H1 (cell line): ENCODE results near the gene PLCH2. TPM values are rescaled to one million over a fixed set of nuclear protein-coding genes. Genes with fewer than 3 reads are reported as not detected.

ENCODE experiments used
- CHD7 ChIP-seq: fragments of 300-600 bp; sonication (generic); IDR thresholded peaks from 2 replicates; pipeline ENCODE4 v1.7.1; 2012; ENCODE audit warnings: low read length, moderate library complexity, mild to moderate bottlenecking, inconsistent platforms; ENCODE audit not compliant: insufficient replicate concordance
- JUN ChIP-seq: IDR thresholded peaks from 2 replicates; pipeline ENCODE4 v1.6.1; 2011; ENCODE audit warnings: low read depth, mild to moderate bottlenecking, improper control_type of control experiment, low read length
- SRF ChIP-seq: IDR thresholded peaks from 2 replicates; pipeline ENCODE4 v1.6.1; 2011; ENCODE audit warnings: mild to moderate bottlenecking, low read depth, low read length, moderate library complexity
- polyA plus RNA-seq, 7 experiments: library from polyadenylated mRNA; depleted of rRNA in 3 of 7; stranded (reverse) in 5 of 7; unstranded in 2 of 7; fragments of >200 nt in 5 of 7; fragments of 200-250 nt in 2 of 7; gene quantifications; 1 replicate in 5 of 7; 2 replicates in 1 of 7; 4 replicates in 1 of 7; pipeline versions ENCODE4 v1.2.1 to v1.2.3, GENCODE V29; 2011 to 2013; ENCODE audit warnings: missing spikeins in 2 of 7, mixed read lengths in 2 of 7
- total RNA-seq: library from RNA; stranded (reverse); fragmentation: NEBNext Ultra II Directional; extraction: Animal tissue kit (Norgen Biotek cat#: 25700); gene quantifications from 2 replicates; pipeline ENCODE4 v1.2.1, GENCODE V29; 2021

The PLCH2 gene
- total and polyA plus RNA-seq, 2 of the 8 experiments (the other 6 are each of a cell fraction or from before 2014, with no cell fraction given): 0.14 to 0.19 TPM

- TF ChIP-seq CHD7: no peak
- TF ChIP-seq SRF: no peak
- TF ChIP-seq JUN: no peak
Observed at GRCh38 chr1:2504949-2505272, 28.8 kb downstream of the PLCH2 start (continued).
